GM21390 (cell line): ENCODE data around the gene AP3M1.

Experiments
- ATAC-seq: cut with Tn5 transposase; IDR thresholded peaks from one replicate; pipeline ENCODE4 v1.9.1; 2021; ENCODE audit not compliant: unreplicated experiment

Gene AP3M1

GRCh38 chr10:74081192-74081803 is 69.3 kb downstream of the AP3M1 start:
- ATAC-seq, result no peak

- ATAC-seq, result no peak
Observed at GRCh38 chr10:74079936-74080590, 70.6 kb downstream of the AP3M1 start.

- no peak for ATAC-seq
Observed at GRCh38 chr10:74079028-74079935, 71.3 kb downstream of the AP3M1 start.

GRCh38 chr10:74078037-74078436 is 72.6 kb downstream of the AP3M1 start:
- no peak for ATAC-seq

GRCh38 chr10:74077416-74077815 is 73.2 kb downstream of the AP3M1 start:
- ATAC-seq, result no peak

GRCh38 chr10:74076961-74077360 is 73.7 kb downstream of the AP3M1 start:
- ATAC-seq, result no peak

- ATAC-seq, result no peak
Observed at GRCh38 chr10:74075906-74076305, 74.7 kb downstream of the AP3M1 start.

GRCh38 chr10:74072503-74072902 is 78.1 kb downstream of the AP3M1 start:
- no peak for ATAC-seq

GRCh38 chr10:74071157-74071556 is 79.5 kb downstream of the AP3M1 start:
- ATAC-seq, result no peak
